GM18861 (cell line): Measurements from ENCODE around the gene PARP1.
"Not testable (repeated sequence)": the region's sequence is repeated elsewhere in the genome, so short reads cannot be mapped to it uniquely, and the experiment has no call there.

ENCODE experiments used
- ATAC-seq: cut with Tn5 transposase; IDR thresholded peaks from one replicate; pipeline ENCODE4 v1.9.1; 2021; ENCODE audit not compliant: unreplicated experiment

Gene PARP1

GRCh38 chr1:226429858-226430715 lies 22.2 kb upstream of the PARP1 start:
- no peak for ATAC-seq

- no peak for ATAC-seq
Observed at GRCh38 chr1:226428791-226429461, 21.0 kb upstream of the PARP1 start.

- ATAC-seq = no peak
Observed at GRCh38 chr1:226428348-226428747, 20.5 kb upstream of the PARP1 start.

GRCh38 chr1:226427131-226427530 lies 19.2 kb upstream of the PARP1 start:
- no peak for ATAC-seq

GRCh38 chr1:226426395-226426794 lies 18.5 kb upstream of the PARP1 start:
- ATAC-seq = not testable (repeated sequence)

DNA sequence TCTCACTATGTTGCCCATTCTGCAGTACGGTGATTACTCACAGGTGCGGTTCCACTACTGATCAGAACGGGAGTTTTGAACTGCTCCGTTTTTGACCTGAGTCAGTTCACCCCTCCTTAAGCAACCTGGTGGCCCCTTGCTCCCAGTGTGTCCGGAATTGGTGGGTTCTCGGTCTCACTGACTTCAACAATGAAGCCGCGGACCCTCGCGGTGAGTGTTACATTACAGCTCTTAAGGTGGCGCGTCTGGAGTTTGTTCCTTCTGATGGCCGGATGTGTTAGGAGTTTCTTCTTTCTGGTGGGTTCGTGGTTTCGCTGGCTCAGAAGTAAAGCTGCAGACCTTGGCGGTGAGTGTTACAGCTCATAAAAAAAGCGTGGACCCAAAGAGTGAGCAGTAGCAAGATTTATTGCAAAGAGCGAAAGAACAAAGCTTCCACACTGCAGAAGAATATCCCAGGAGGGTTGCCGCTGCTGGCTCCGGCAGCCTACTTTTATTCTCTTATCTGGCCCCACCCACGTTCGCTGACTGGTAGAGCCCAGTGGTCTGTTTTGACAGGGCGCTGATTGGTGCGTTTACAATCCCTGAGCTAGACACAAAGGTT lies 17.6 kb upstream of the PARP1 start:
- no peak for ATAC-seq

DNA sequence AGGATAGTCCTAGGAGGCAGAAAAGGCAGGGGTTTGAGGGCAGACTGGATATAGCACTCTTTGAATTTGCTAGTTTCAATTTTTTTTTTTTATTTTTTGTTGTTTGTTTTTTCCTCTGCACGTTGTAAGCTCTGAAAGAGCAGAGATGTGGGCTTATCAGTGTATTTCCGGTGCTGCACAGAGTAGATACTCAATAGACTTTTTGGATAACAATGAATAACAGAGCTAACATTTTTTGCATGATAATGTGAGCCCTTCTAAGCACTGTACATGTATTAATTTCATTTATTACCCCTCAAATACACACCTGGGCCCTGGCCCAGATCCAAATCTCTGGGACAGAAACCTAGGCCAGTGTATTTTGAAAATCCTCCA lies 17.1 kb upstream of the PARP1 start:
- ATAC-seq = no peak

- no peak for ATAC-seq
Observed at GRCh38 chr1:226424221-226425003, 16.5 kb upstream of the PARP1 start.

DNA sequence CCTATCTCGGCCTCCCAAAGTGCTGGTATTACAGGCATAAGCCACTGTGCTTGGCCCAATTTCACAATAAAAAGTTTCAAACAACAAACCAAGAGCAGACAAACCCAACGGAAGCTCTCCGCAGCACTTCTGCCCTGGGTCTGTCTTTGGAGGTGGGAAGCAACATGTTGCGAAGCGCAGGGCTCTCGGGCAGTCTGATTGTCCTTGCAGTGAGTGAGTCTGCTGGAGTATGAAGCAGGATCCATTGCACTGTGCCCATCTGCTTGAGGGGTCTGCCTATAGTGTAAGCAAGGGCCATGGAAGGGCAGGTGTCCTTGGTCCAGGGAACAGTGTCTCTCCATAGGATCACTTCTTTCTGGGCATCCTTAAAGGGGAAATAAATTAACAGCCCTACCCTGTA lies 14.6 kb upstream of the PARP1 start:
- ATAC-seq = no peak

- no peak for ATAC-seq
Observed at GRCh38 chr1:226420897-226421296, 13.0 kb upstream of the PARP1 start.

- ATAC-seq = no peak
Observed at GRCh38 chr1:226420328-226420727, 12.4 kb upstream of the PARP1 start.

- no peak for ATAC-seq
Observed at GRCh38 chr1:226419284-226420029, 11.6 kb upstream of the PARP1 start.

DNA sequence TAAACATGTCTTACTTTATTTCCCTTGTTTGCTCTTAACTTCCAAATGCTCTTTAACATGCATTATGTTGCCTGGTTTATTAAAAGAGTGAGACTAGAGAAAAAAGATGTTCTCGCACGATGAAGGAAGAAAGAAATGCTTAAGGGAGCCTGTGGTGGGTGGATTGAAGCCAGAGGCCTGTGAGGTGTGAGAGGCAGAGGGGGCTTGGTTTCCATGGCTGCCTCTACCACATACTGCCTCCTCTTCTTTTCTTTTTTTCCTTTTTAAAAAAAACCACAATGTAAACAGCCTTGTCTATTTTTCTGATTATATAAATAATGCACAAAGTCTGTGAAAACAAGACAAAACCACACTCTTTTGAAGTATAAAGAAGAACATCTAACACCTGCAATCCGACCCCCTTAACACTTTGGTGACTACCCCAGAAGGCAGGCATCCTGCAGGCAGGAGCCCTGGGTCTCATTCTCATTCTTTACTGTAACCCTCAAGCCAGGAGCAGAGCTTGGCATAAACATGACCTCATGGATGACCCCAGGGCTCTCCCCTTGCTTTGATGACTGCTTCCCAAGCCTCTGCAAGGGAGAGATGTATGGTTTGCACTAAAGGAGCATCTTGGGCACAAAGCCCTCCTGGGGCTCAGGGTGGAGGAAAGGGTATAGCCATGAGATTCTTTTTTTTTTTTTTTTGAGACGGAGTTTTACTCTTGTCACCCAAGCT lies 10.1 kb upstream of the PARP1 start:
- no peak for ATAC-seq

DNA sequence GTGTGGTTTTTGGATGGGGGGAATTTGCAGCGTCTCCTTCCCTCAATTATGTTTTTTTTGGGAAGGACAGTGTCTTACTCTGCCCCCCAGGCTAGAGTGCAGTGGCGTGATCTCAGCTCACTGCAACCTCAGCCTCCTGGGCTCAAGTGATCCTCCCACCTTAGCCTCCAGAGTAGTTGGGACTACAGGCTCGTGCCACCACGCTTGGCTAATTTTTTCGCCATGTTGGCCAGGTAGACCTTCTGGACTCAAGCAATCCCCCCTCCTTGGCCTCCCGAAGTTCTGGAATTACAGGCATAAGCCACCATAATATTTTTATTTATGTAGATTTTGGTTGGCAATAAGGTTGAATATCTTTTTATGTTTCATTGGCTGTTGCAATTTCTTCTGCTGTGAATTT lies 9.5 kb upstream of the PARP1 start:
- ATAC-seq = no peak

- ATAC-seq = no peak
Observed at GRCh38 chr1:226414098-226414698, 6.3 kb upstream of the PARP1 start.

DNA sequence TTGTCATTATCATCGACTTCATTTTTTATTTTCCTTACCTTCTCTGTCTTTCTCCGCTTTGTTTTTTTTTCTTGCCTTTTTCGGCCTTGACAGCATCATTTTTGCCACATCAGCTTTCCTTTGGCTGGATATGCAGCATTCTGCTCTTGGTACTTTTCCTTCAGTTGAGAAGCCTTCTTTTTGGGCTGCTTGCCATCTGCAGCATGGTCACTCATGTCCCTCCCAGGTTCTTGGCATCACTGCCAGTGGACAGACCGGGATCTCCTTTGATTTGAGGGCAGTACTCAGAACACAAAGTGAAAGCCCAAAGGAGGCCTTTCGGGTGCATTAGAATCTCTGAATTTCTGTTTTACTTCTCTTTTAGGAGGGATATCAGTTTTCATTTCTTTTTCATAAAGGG lies 3.7 kb upstream of the PARP1 start:
- no peak for ATAC-seq

DNA sequence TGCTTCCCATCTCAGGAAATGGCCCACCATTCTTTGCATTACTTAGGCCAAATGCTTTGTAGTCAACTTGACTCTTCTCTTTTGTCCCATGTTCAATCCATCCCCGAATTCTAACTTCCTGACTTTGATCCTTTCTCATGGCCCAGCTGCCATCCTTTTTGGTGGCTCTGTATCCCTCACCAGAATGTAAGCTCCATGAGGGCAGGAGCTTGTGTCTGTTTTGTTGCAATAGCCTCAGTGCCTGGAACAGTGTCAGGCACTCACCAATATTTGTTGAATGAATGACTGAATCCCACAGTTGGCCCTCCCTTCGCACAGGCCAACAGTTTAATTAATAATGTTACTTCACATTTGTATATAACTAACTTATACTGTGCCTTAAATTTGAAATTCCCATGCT lies 3.1 kb upstream of the PARP1 start:
- no peak for ATAC-seq

DNA sequence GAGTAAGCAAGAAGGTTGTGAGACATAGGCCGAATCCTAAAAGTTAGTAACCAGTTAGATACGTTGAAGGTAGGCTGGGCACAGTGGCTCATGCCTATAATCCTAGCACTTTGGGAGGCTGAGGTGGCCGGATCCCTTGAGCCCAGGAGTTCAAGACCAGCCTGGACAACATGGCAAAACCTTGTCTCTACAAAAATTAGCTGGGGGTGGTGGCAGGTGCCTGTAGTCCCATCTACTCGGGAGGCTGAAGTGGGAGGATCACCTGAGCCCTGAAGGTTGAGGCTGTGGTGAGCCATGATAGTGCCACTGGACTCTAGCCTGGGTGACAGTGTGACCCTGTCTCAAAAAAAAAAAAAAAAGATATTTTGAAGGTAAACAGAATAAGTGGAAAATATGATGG lies 1.5 kb upstream of the PARP1 start:
- ATAC-seq = no peak

DNA sequence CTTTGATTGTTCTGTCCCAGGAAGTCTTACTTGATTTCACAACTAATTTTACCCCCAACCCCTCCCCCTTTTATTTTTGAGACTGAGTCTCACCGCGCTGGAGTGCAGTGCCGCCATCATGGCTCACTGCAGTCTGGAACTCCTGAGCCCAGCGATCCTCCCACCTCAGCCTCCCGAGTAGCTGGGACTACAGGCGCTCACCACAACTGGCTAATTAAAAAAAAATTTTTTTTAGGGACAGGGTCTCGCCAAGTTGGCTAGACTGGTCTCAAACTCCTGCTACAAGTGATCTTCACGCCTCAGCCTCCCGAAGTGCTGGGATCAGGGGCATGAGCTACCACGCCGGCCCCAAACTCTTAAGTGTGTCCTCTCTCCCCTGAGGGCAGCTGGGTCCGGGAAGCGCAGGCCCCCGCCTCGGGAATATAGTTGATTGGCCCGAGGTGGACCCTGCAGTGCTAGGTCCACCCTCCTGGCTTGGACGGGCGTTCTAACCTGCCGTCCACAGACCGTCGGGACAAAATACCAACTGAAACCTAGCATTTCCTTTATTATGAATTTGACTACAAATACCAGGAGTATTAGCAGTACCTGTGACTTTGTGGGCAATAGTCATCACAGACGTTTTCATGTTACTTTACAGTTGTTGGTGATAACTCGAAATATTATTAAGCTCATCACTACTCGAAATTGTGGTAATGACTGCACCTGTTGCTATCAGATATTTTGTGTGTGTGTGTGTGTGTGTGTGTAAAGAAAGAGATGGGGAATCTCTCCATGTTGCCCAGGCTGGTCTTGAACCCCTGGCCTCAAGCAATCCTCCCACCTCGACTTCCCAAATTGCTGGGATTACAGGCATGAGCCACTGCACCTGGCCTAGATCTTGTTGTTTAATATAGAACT lies 642 bp upstream of the PARP1 start:
- ATAC-seq = no peak
